ENCODE data around the gene HIP1R.

The HIP1R gene

GRCh38 chr12:122860040-122860853, 25.0 kb downstream of the HIP1R start:
- in situ Hi-C loops (cut with MboI; ENCODE audit: low sequenced_read_pairs), result no loop called here

- in situ Hi-C loops (cut with MboI; ENCODE audit: low sequenced_read_pairs), result no loop called here
Measured at GRCh38 chr12:122860854-122861586, 25.8 kb downstream of the HIP1R start.

- in situ Hi-C loops (cut with MboI; ENCODE audit: low sequenced_read_pairs), result no loop called here
Measured at GRCh38 chr12:122861587-122861970, 26.3 kb downstream of the HIP1R start.

- in situ Hi-C loops (cut with MboI; ENCODE audit: low sequenced_read_pairs), result no loop called here
Measured at GRCh38 chr12:122862110-122862634, 26.9 kb downstream of the HIP1R start.

- in situ Hi-C loops (cut with MboI; ENCODE audit: low sequenced_read_pairs), result no loop called here
Measured at GRCh38 chr12:122862872-122863701, 27.8 kb downstream of the HIP1R start.

- in situ Hi-C loops (cut with MboI; ENCODE audit: low sequenced_read_pairs), result no loop called here
Measured at GRCh38 chr12:122864894-122865253, 29.6 kb downstream of the HIP1R start.

- in situ Hi-C loops (cut with MboI; ENCODE audit: low sequenced_read_pairs), result no loop called here
Measured at GRCh38 chr12:122865268-122866231, 30.3 kb downstream of the HIP1R start.

- in situ Hi-C loops (cut with MboI; ENCODE audit: low sequenced_read_pairs), result no loop called here
Measured at GRCh38 chr12:122866379-122866778, 31.1 kb downstream of the HIP1R start.

- in situ Hi-C loops (cut with MboI; ENCODE audit: low sequenced_read_pairs), result no loop called here
Measured at GRCh38 chr12:122866950-122867607, 31.8 kb downstream of the HIP1R start.

- in situ Hi-C loops (cut with MboI; ENCODE audit: low sequenced_read_pairs), result no loop called here
Measured at GRCh38 chr12:122867691-122868461, 32.6 kb downstream of the HIP1R start.

- in situ Hi-C loops (cut with MboI; ENCODE audit: low sequenced_read_pairs), result no loop called here
Measured at GRCh38 chr12:122868471-122869177, 33.4 kb downstream of the HIP1R start.

- in situ Hi-C loops (cut with MboI; ENCODE audit: low sequenced_read_pairs), result no loop called here
Measured at GRCh38 chr12:122869207-122869973, 34.1 kb downstream of the HIP1R start.

GRCh38 chr12:122870163-122870842, 35.0 kb downstream of the HIP1R start:
- in situ Hi-C loops (cut with MboI; ENCODE audit: low sequenced_read_pairs), result loop anchor here (10.0 kb wide), 1 partner anchor 84 kb away; no protein-coding TSS in a partner anchor

GRCh38 chr12:122870867-122871664, 35.8 kb downstream of the HIP1R start:
- in situ Hi-C loops (cut with MboI; ENCODE audit: low sequenced_read_pairs), result loop anchor here (10.0 kb wide), 1 partner anchor 84 kb away; no protein-coding TSS in a partner anchor

GRCh38 chr12:122871851-122872780, 36.9 kb downstream of the HIP1R start:
- in situ Hi-C loops (cut with MboI; ENCODE audit: low sequenced_read_pairs), result loop anchor here (10.0 kb wide), 1 partner anchor 83 kb away; no protein-coding TSS in a partner anchor
